GM12873 (cell line): ENCODE results near the gene MILR1.

Source experiments
- CTCF ChIP-seq: IDR thresholded peaks from 2 replicates; pipeline ENCODE4 v1.5.1; 2012; ENCODE audit warnings: low read depth, mild to moderate bottlenecking, moderate library complexity, low read length, control low read depth; ENCODE audit not compliant: insufficient read depth; ENCODE audit errors: missing control alignments

MILR1 gene

GRCh38 chr17:64497565-64498035 lies 48.7 kb downstream of the MILR1 start:
- TF ChIP-seq CTCF, result no peak

- TF ChIP-seq CTCF, result no peak
Observed at GRCh38 chr17:64498308-64499203, 49.6 kb downstream of the MILR1 start.

GRCh38 chr17:64499805-64500486 lies 51.0 kb downstream of the MILR1 start:
- no peak for TF ChIP-seq CTCF

GRCh38 chr17:64500487-64500859 lies 51.6 kb downstream of the MILR1 start:
- no peak for TF ChIP-seq CTCF

- TF ChIP-seq CTCF, result no peak
Observed at GRCh38 chr17:64500862-64501765, 52.2 kb downstream of the MILR1 start.

GRCh38 chr17:64502021-64502420 lies 53.1 kb downstream of the MILR1 start:
- no peak for TF ChIP-seq CTCF

- TF ChIP-seq CTCF, result no peak
Observed at GRCh38 chr17:64502809-64503208, 53.9 kb downstream of the MILR1 start.
